Articular chondrocyte of knee joint (primary cell): ENCODE data around the gene LARP7. TPM values are rescaled to one million over a fixed set of nuclear protein-coding genes. Genes with fewer than 3 reads are reported as not detected.

Experiments
- small RNA-seq: library from RNA; depleted of rRNA; stranded (forward); fragments of <200 nt; gene quantifications from one replicate; pipeline ENCODE3, GENCODE V24; 2012
- total RNA-seq: library from RNA; depleted of rRNA; stranded (reverse); fragments of >200 nt; gene quantifications from 2 replicates; pipeline ENCODE4 v1.2.3, GENCODE V29; 2012

Gene LARP7
- total RNA-seq, result 34.4 and 47.0 TPM in 2 replicates

DNA sequence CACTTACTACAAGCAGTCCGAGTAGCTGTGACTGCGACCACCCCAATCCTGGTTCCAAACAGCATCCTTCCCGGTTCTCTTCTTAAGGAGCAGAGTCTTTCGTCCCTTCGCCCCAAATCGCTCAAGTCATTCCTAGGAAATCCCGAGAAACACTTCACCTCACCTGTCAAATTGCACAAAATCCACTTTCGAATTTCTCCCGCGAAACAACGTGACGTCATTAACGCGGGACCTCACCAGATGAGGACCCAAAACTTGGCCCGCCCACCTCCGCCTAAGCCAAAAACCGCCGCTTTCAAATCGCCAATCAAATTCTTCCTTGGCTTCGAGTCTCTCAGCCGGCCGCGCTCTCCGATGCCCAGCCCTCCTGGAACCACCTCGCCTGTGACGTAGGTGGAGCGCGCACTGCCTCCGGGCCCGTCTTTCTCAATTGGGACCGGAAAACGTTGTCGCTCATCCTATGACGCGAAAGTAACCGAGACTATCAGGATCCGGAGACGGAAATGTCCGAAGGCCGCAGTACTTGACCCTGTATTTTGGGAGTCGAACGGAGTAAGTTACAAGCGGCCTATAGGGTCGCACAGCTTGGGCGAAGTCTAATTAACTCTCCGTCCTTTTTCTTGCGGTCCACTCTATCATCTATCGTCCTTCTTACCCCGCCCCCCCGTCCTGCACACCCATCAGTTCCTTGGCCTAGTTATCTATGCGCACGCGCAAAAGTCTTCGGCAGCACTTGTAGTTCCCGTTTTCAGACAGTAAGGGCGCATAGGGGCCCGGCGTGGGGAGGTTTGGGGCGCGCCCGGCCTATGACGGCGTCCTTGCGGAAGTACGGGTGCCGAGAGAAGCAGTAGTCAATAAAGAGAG is at the start of gene LARP7, which contains the start of gene ZGRF1:
Gene LARP7 (plus strand): TSS at position 456 of the 864 bp plus-strand sequence. CDS start 7,527 bp downstream, outside the sequence.
Gene ZGRF1 (minus strand): TSS at position 222 of the 864 bp plus-strand sequence. CDS start 3,733 bp downstream, outside the sequence.

Small RNAs within 50 kb of the gene (small RNA-seq; reads per million reads assigned to genes)
- gene MIR302A, result 1.0 reads per million, percentile 44 among the genes with 10 or more reads in this experiment
- gene MIR302C, result not detected
- not detected for gene MIR302D
- not detected for gene MIR367
- not detected for gene WRBP1

Other genes starting within 250 kb of the LARP7 start
- gene NEUROG2, start 121.0 kb upstream of the LARP7 start, total RNA-seq, result under 0.01 TPM in 1 of 2 replicates, not detected in the other
- gene ZGRF1, start 234 bp upstream of the LARP7 start, total RNA-seq, result 9.3 and 10.1 TPM in 2 replicates